Neural cell (in vitro differentiated cells): ENCODE data around the gene EIF4G3.
"Not testable (repeated sequence)": the region's sequence is repeated elsewhere in the genome, so short reads cannot be mapped to it uniquely, and the experiment has no call there.

ENCODE experiments used
- CTCF ChIP-seq: fragments of 450-650 bp; IDR thresholded peaks from 2 replicates; pipeline ENCODE4 v1.5.1; 2014; ENCODE audit warnings: antibody characterized with exemption, mild to moderate bottlenecking, moderate library complexity; ENCODE audit not compliant: poor library complexity, severe bottlenecking
- EZH2 ChIP-seq: fragments of 200-600, 300-800 bp; shearing (Covaris generic), sonication (generic); IDR thresholded peaks from 2 replicates; pipeline ENCODE4 v1.6.1; 2014; ENCODE audit warnings: antibody characterized with exemption, low read length, borderline replicate concordance, mild to moderate bottlenecking; ENCODE audit not compliant: insufficient read depth, poor library complexity, severe bottlenecking
- RAD21 ChIP-seq: fragments of 450-650 bp; conservative IDR thresholded peaks from 2 replicates; pipeline ENCODE4 v1.6.1; 2014; ENCODE audit warnings: antibody characterized with exemption, mild to moderate bottlenecking, moderate library complexity
- REST ChIP-seq: IDR thresholded peaks from 2 replicates; pipeline ENCODE4 v1.6.1; 2012; ENCODE audit warnings: borderline replicate concordance
- SMC3 ChIP-seq: fragments of 450-650 bp; conservative IDR thresholded peaks from 2 replicates; pipeline ENCODE4 v1.6.1; 2014; ENCODE audit warnings: antibody characterized with exemption, mild to moderate bottlenecking, moderate library complexity; ENCODE audit not compliant: poor library complexity
- TAF1 ChIP-seq: IDR thresholded peaks from 2 replicates; pipeline ENCODE4 v1.6.1; 2012; ENCODE audit warnings: low read depth

- TF ChIP-seq CTCF, REST, SMC3, RAD21, EZH2, TAF1: not testable (repeated sequence)
Observed at GRCh38 chr1:21024136-21024896, 152.4 kb downstream of the EIF4G3 start.
